Epithelial cell of proximal tubule (primary cell): ENCODE results near the gene CCDC198. TPM values are rescaled to one million over a fixed set of nuclear protein-coding genes. Genes with fewer than 3 reads are reported as not detected.

ENCODE experiments used
- DNase-seq: peaks from one replicate; pipeline ENCODE4 v3.0.0-alpha.2; 2011; ENCODE audit warnings: low read depth
- H3K4me3 ChIP-seq: 2 replicates; pipeline ENCODE4 v1.5.1; 2011; ENCODE audit warnings: low read depth, mild to moderate bottlenecking, low read length
- CTCF ChIP-seq: conservative IDR thresholded peaks from 2 replicates; pipeline ENCODE4 v1.5.1; 2012; ENCODE audit warnings: low read depth, mild to moderate bottlenecking, low read length
- total RNA-seq: library from RNA; depleted of rRNA; stranded (reverse); fragments of >200 nt; gene quantifications from 2 replicates; pipeline ENCODE4 v1.2.3, GENCODE V29; 2015

Gene CCDC198
- total RNA-seq, 1 donor from 2014 or later: 18.9 TPM

GRCh38 chr14:57508756-57509155 is 15.1 kb upstream of the CCDC198 start:
- no peak for TF ChIP-seq CTCF
- no peak for DNase-seq
- no peak overlapping the region for H3K4me3 ChIP-seq

GRCh38 chr14:57502586-57503254 is 9.1 kb upstream of the CCDC198 start:
- TF ChIP-seq CTCF: no peak
- no peak for DNase-seq
- no peak overlapping the region for H3K4me3 ChIP-seq

DNA sequence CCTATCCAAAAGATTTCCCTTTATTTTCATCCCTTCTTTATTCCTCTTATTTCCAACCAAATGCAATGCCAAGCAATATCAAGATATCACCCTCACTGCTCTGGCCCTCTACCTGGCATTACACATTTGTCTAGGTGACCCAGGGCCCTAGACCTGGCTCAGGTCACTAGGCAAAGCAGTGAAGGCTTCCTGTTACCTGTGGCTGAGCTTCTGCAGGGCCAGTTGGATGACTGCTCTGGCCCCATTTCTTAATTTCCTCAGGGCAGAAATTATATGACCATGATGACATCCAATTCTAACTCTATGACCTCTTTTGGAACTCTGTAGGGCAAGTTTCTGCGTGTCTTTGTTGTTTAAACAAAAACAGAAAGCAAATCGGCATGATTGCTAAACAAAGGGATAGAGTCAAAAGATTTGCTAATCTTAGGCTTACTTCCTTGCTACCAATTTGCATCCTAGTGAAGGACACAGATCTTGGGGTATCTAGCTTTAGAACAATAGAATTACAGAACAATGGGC is 7.4 kb upstream of the CCDC198 start:
- no peak for DNase-seq
- no peak overlapping the region for H3K4me3 ChIP-seq
- no peak for TF ChIP-seq CTCF

DNA sequence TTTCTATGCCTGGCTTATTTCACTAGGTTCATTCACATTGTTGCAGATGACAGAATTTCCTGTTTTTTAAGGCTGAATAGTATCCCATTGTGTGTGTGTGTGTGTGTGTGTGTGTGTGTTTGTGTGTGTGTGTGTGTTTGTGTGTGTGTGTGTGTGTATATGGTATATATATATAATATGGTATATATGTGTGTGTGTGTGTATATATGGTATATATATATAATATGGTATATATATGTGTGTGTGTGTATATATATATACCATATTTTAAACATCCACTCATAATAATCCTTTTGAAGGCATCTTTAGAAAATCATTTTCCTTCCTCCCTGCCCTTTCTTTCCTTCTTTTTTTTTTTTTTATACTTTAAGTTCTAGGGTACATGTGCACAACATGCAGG is 5.0 kb upstream of the CCDC198 start:
- no peak for TF ChIP-seq CTCF
- no peak for DNase-seq
- H3K4me3 ChIP-seq: no peak overlapping the region

DNA sequence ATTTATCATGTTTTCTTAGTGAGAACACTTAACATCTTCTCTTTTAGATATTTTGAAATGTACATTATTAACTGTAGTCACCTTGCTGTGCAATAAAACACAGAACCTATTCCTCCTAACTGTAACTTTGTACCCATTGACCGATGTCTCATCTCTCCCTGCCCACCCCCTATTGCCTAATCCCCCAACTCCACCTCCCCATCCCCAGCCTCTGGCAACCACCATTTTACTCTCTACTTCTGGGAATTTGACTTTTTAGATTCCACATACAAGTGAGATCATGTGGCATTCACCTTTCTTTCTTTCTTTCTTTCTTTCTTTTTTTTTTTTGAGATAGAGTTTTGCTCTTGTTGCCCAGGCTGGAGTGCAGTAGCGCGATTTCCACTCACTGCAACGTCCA is 4.4 kb upstream of the CCDC198 start:
- no peak for DNase-seq
- no peak for TF ChIP-seq CTCF
- H3K4me3 ChIP-seq: no peak overlapping the region

DNA sequence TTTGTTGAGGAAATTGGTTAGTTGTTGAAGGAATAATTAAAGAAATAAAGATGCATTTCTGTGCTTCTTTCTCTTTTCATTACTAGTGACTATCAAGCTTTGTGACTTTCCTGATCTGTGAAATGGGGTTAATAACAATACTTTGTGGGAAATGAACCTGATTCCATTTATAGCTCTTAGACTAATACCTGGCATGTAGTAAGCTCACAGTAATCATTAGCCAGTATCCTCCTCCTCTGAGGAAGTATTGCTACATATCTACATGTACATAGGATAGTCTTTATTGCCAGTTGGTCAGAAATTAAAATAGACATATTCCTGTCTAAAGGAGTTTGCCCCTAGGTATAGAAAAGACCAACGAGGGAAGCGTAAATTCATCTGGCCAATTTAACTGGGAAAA is 1.8 kb upstream of the CCDC198 start:
- H3K4me3 ChIP-seq: no peak overlapping the region
- TF ChIP-seq CTCF: no peak
- DNase-seq: peak; percentile 49

- no peak for TF ChIP-seq CTCF
- DNase-seq: peak; percentile 84
- peak overlapping the region; percentile 62 for H3K4me3 ChIP-seq
Measured at GRCh38 chr14:57492859-57493258, 798 bp downstream of the CCDC198 start.
